ENCODE results near the gene LRRC18. TPM values are rescaled to one million over a fixed set of nuclear protein-coding genes. Genes with fewer than 3 reads are reported as not detected.

Gene LRRC18
- total RNA-seq, 2 experiments from 2014 or later, result not detected

GRCh38 chr10:48982584-48982983, 42.9 kb upstream of the LRRC18 start:
- ATAC-seq (ENCODE audit: poor library complexity) (no peak), DNase-seq (no peak)
- H3K4me1 ChIP-seq (ENCODE audit: insufficient read depth, low read length), result no peaks in the 10 kb centered on the region
- H3K36me3 ChIP-seq (ENCODE audit: insufficient read depth, low read length), result no peaks in the 10 kb centered on the region
- intact Hi-C loops (cut with DNase I, micrococcal nuclease), result loop anchor here in 1 of 2 experiments (10.0 kb wide), 1 partner anchor 182 kb away; no protein-coding TSS in a partner anchor
- Mint-ChIP-seq H3K4me1 (ENCODE audit: low read depth) (no peaks in the 10 kb centered on the region), H3K4me3 (no peak overlapping the region), H3K27me3 (no peaks in the 10 kb centered on the region), H3K27ac (no peak overlapping the region), H3K9me3 (no peaks in the 10 kb centered on the region), H3K36me3 (ENCODE audit: low read depth) (no peaks in the 10 kb centered on the region)
- H3K27me3 ChIP-seq (ENCODE audit: control insufficient read depth in 1 of 2, insufficient read depth in 2 of 2, low read length in 2 of 2), result no peaks in the 10 kb centered on the region
- no peak overlapping the region for H3K4me3 ChIP-seq (ENCODE audit: low read length)
- POLR2A ChIA-PET, result no interaction called here
- no peak overlapping the region for H3K27ac ChIP-seq (ENCODE audit: low read depth in 1 of 2, low read length in 2 of 2)
- CTCF ChIA-PET, result no interaction called here
- TF ChIP-seq CTCF (IDR thresholded peaks at IDR 0.05), result no peak
- H3K9me3 ChIP-seq (ENCODE audit: control insufficient read depth in 1 of 2, insufficient read depth in 1 of 2, low read length in 2 of 2), result no peaks in the 10 kb centered on the region

GRCh38 chr10:48981310-48981907, 41.8 kb upstream of the LRRC18 start:
- Histone ChIP-seq H3K36me3 (ENCODE audit: insufficient read depth, low read length) (no peaks in the 10 kb centered on the region), H3K4me1 (ENCODE audit: insufficient read depth, low read length) (no peaks in the 10 kb centered on the region), H3K4me3 (ENCODE audit: low read length) (no peak overlapping the region), H3K27ac (ENCODE audit: low read depth in 1 of 2, low read length in 2 of 2) (no peak overlapping the region), H3K27me3 (ENCODE audit: control insufficient read depth in 1 of 2, insufficient read depth in 2 of 2, low read length in 2 of 2) (no peaks in the 10 kb centered on the region), H3K9me3 (ENCODE audit: control insufficient read depth in 1 of 2, insufficient read depth in 1 of 2, low read length in 2 of 2) (no peaks in the 10 kb centered on the region)
- ChIA-PET POLR2A (no interaction called here), CTCF (no interaction called here)
- Mint-ChIP-seq H3K9me3 (no peaks in the 10 kb centered on the region), H3K36me3 (ENCODE audit: low read depth) (no peaks in the 10 kb centered on the region), H3K27ac (no peak overlapping the region), H3K27me3 (no peaks in the 10 kb centered on the region), H3K4me3 (no peak overlapping the region), H3K4me1 (ENCODE audit: low read depth) (no peaks in the 10 kb centered on the region)
- DNase-seq (peak in 5 of 14 experiments; percentile 10 to 35 (median 27)), ATAC-seq (ENCODE audit: poor library complexity) (no peak)
- intact Hi-C loops (cut with DNase I, micrococcal nuclease), result loop anchor here (1.0 to 10.0 kb wide), 3 partner anchors 183 to 531 kb away; no protein-coding TSS in a partner anchor
- peak; percentile 70 for TF ChIP-seq CTCF (IDR thresholded peaks at IDR 0.05)

- TF ChIP-seq CTCF (IDR thresholded peaks at IDR 0.05), result no peak
- no peaks in the 10 kb centered on the region for H3K4me1 Mint-ChIP-seq (ENCODE audit: low read depth)
- ChIA-PET CTCF (no interaction called here), POLR2A (no interaction called here)
- H3K9me3 ChIP-seq (ENCODE audit: control insufficient read depth in 1 of 2, insufficient read depth in 1 of 2, low read length in 2 of 2), result no peaks in the 10 kb centered on the region
- no peak overlapping the region for H3K27ac ChIP-seq (ENCODE audit: low read depth in 1 of 2, low read length in 2 of 2)
- no peak for ATAC-seq (ENCODE audit: poor library complexity)
- H3K4me3 ChIP-seq (ENCODE audit: low read length), result no peak overlapping the region
- H3K27ac Mint-ChIP-seq, result no peak overlapping the region
- intact Hi-C loops (cut with DNase I, micrococcal nuclease), result no loop called here
- no peaks in the 10 kb centered on the region for H3K27me3 Mint-ChIP-seq
- no peaks in the 10 kb centered on the region for H3K36me3 Mint-ChIP-seq (ENCODE audit: low read depth)
- no peaks in the 10 kb centered on the region for H3K9me3 Mint-ChIP-seq
- H3K4me3 Mint-ChIP-seq, result no peak overlapping the region
- no peaks in the 10 kb centered on the region for H3K27me3 ChIP-seq (ENCODE audit: control insufficient read depth in 1 of 2, insufficient read depth in 2 of 2, low read length in 2 of 2)
- no peaks in the 10 kb centered on the region for H3K36me3 ChIP-seq (ENCODE audit: insufficient read depth, low read length)
- no peak for DNase-seq
- no peaks in the 10 kb centered on the region for H3K4me1 ChIP-seq (ENCODE audit: insufficient read depth, low read length)
These were observed 38.7 kb upstream of the LRRC18 start for GRCh38 chr10:48978318-48978717.

All from CD4-positive, alpha-beta T cell (primary cell).